Common myeloid progenitor, CD34-positive (primary cell): ENCODE results near the gene HELB.
A peak's percentile ranks its signal among the peaks of the same experiment; 100 is the strongest.

Experiments
- CTCF ChIA-PET: fragments of 350-600 bp; sonication (Branson Sonifier 250); formaldehyde crosslinking; loops from one replicate; lab custom pipeline; 2021; ENCODE audit warnings: antibody characterized with exemption; lab: Charles Lee
- POLR2A ChIA-PET: fragments of 350-600 bp; sonication (Branson Sonifier 250); formaldehyde crosslinking; loops from one replicate; lab custom pipeline; 2021; ENCODE audit warnings: antibody characterized with exemption; lab: Charles Lee
- DNase-seq, 3 donors: peaks; one replicate each; pipeline versions ENCODE4 v3.0.0 to v3.0.0-alpha.2; 2013
- H3K27ac ChIP-seq, 2 experiments: 1 replicate in 1 of 2; 2 replicates in 1 of 2; pipeline ENCODE4 v1.7.0; 2013; ENCODE audit warnings: inconsistent platforms in 2 of 2, low read length in 2 of 2, mild to moderate bottlenecking in 2 of 2, low read depth in 1 of 2, moderate library complexity in 1 of 2; ENCODE audit not compliant: severe bottlenecking in 2 of 2, insufficient read depth in 1 of 2, poor library complexity in 1 of 2
- H3K27me3 ChIP-seq, 5 experiments: replicated peaks in 2 of 5; 1 replicate in 3 of 5; 2 replicates in 2 of 5; pipeline versions ENCODE4 v1.6.1 to v1.7.0; 2013; ENCODE audit warnings: low read length in 4 of 5, mild to moderate bottlenecking in 2 of 5, moderate library complexity in 2 of 5, inconsistent platforms in 1 of 5; ENCODE audit not compliant: insufficient read depth in 5 of 5, control insufficient read depth in 4 of 5
- H3K36me3 ChIP-seq, 4 experiments: 1 replicate in 2 of 4; 2 replicates in 2 of 4; pipeline versions ENCODE4 v1.6.1 to v1.7.0; 2013; ENCODE audit warnings: low read length in 3 of 4, control low read depth in 1 of 4, mild to moderate bottlenecking in 1 of 4; ENCODE audit not compliant: control insufficient read depth in 4 of 4, insufficient read depth in 4 of 4
- H3K4me1 ChIP-seq, 4 experiments: 1 replicate in 3 of 4; 2 replicates in 1 of 4; pipeline versions ENCODE4 v1.6.1 to v1.7.1; 2013; ENCODE audit warnings: low read length in 3 of 4, mild to moderate bottlenecking in 3 of 4, control low read depth in 1 of 4, inconsistent platforms in 1 of 4, moderate library complexity in 1 of 4; ENCODE audit not compliant: control insufficient read depth in 4 of 4, insufficient read depth in 4 of 4; ENCODE audit errors: control extremely low read depth in 1 of 4
- H3K4me3 ChIP-seq, 7 experiments: 1 replicate in 4 of 7; 2 replicates in 3 of 7; pipeline versions ENCODE4 v1.5.1 to v1.7.0; 2013; ENCODE audit warnings: mild to moderate bottlenecking in 7 of 7, low read length in 6 of 7, moderate library complexity in 6 of 7, inconsistent platforms in 2 of 7, low read depth in 2 of 7, control low read depth in 1 of 7; ENCODE audit not compliant: insufficient read depth in 4 of 7, control insufficient read depth in 1 of 7; ENCODE audit errors: extremely low read depth in 1 of 7
- H3K9me3 ChIP-seq, 5 experiments: 1 replicate in 4 of 5; 2 replicates in 1 of 5; pipeline versions ENCODE4 v1.6.1 to v1.7.1; 2013; ENCODE audit warnings: low read length in 4 of 5, mild to moderate bottlenecking in 2 of 5, inconsistent platforms in 1 of 5, low read depth in 1 of 5, moderate library complexity in 1 of 5; ENCODE audit not compliant: control insufficient read depth in 4 of 5, insufficient read depth in 2 of 5; ENCODE audit errors: control extremely low read depth in 1 of 5
- whole genome bisulfite sequencing: methylation state at CpG from one replicate; pipeline ENCODE4 v1.1.5; 2013; ENCODE audit not compliant: insufficient coverage; 5-methylcytosine and 5-hydroxymethylcytosine counted together

Gene HELB

GRCh38 chr12:66269757-66270383 lies 32.4 kb upstream of the HELB start:
- no peaks in the 10 kb centered on the region for H3K36me3 ChIP-seq
- ChIA-PET POLR2A (no interaction called here), CTCF (interaction anchor here (0.8 to 2.4 kb wide), 13 partner anchors 9 to 139 kb away, joined by 3 to 15 read pairs (median 4); no protein-coding TSS in a partner anchor)
- no peak overlapping the region for H3K4me3 ChIP-seq
- no peaks in the 10 kb centered on the region for H3K9me3 ChIP-seq
- H3K27ac ChIP-seq: no peak overlapping the region
- no peaks in the 10 kb centered on the region for H3K27me3 ChIP-seq
- peaks cover 0 to 24% (median 5%) of the 10 kb centered on the region in 4 experiments for H3K4me1 ChIP-seq
- peak; percentile 44 to 61 (median 55) for DNase-seq
- WGBS: 88% methylated on average over 2 of the region's 5 CpGs

GRCh38 chr12:66270613-66271012 lies 31.7 kb upstream of the HELB start:
- Histone ChIP-seq H3K27me3 (no peaks in the 10 kb centered on the region), H3K27ac (no peak overlapping the region), H3K9me3 (no peaks in the 10 kb centered on the region), H3K4me1 (peaks cover 0 to 24% (median 5%) of the 10 kb centered on the region in 4 experiments), H3K36me3 (no peaks in the 10 kb centered on the region), H3K4me3 (no peak overlapping the region)
- WGBS: 86% methylated on average over 1 of the region's 1 CpG
- ChIA-PET POLR2A (no interaction called here), CTCF (interaction anchor here (0.8 to 2.4 kb wide), 12 partner anchors 8 to 138 kb away, joined by 3 to 15 read pairs (median 4); no protein-coding TSS in a partner anchor)
- DNase-seq: no peak

GRCh38 chr12:66272650-66273049 lies 29.6 kb upstream of the HELB start:
- Histone ChIP-seq H3K9me3 (no peaks in the 10 kb centered on the region), H3K4me1 (peaks cover 0 to 22% (median 4%) of the 10 kb centered on the region in 4 experiments), H3K4me3 (no peak overlapping the region), H3K27ac (no peak overlapping the region), H3K27me3 (no peaks in the 10 kb centered on the region), H3K36me3 (no peaks in the 10 kb centered on the region)
- no peak for DNase-seq
- WGBS: 67% methylated on average over 3 of the region's 3 CpGs
- POLR2A ChIA-PET: interaction anchor here (0.6 kb wide), 1 partner anchor 30 kb away, joined by 4 read pairs; the partner anchor contains the start of gene HELB
- CTCF ChIA-PET: interaction anchor here (0.6 to 2.2 kb wide), 3 partner anchors 13 to 415 kb away, joined by 3 to 6 read pairs (median 3); no protein-coding TSS in a partner anchor

- H3K27ac ChIP-seq: no peak overlapping the region
- POLR2A ChIA-PET: interaction anchor here (0.6 kb wide), 1 partner anchor 29 kb away, joined by 4 read pairs; the partner anchor contains the start of gene HELB
- H3K36me3 ChIP-seq: no peaks in the 10 kb centered on the region
- peaks cover 0 to 22% (median 4%) of the 10 kb centered on the region in 4 experiments for H3K4me1 ChIP-seq
- CTCF ChIA-PET: interaction anchor here (0.6 kb wide), 1 partner anchor 414 kb away, joined by 3 read pairs; no protein-coding TSS in a partner anchor
- H3K9me3 ChIP-seq: no peaks in the 10 kb centered on the region
- no peak for DNase-seq
- no CpG with 5 or more reads among the region's 1 CpG for WGBS
- H3K4me3 ChIP-seq: no peak overlapping the region
- H3K27me3 ChIP-seq: no peaks in the 10 kb centered on the region
Measured at GRCh38 chr12:66273147-66273546, 29.1 kb upstream of the HELB start.

- CTCF ChIA-PET: interaction anchor here (1.5 kb wide), 1 partner anchor 9 kb away, joined by 3 read pairs; no protein-coding TSS in a partner anchor
- POLR2A ChIA-PET: no interaction called here
- WGBS: no CpG with 5 or more reads among the region's 2 CpGs
Measured at GRCh38 chr12:66275040-66275439, 27.3 kb upstream of the HELB start.

GRCh38 chr12:66279123-66279712 lies 23.1 kb upstream of the HELB start:
- DNase-seq: peak; percentile 46 to 60 (median 54)
- Histone ChIP-seq H3K27me3 (no peaks in the 10 kb centered on the region), H3K9me3 (peaks cover 0 to 3% (median 0%) of the 10 kb centered on the region in 5 experiments), H3K36me3 (no peaks in the 10 kb centered on the region), H3K4me1 (peaks cover 0 to 14% (median 8%) of the 10 kb centered on the region in 4 experiments), H3K4me3 (no peak overlapping the region), H3K27ac (no peak overlapping the region)
- POLR2A ChIA-PET: no interaction called here
- 55% methylated on average over 2 of the region's 3 CpGs for WGBS
- CTCF ChIA-PET: interaction anchor here (0.9 to 3.0 kb wide), 6 partner anchors 10 to 415 kb away, joined by 3 to 15 read pairs (median 6); no protein-coding TSS in a partner anchor

More at GRCh38 chr12:66275040-66275439, 27.3 kb upstream of the HELB start:
- no peaks in the 10 kb centered on the region for H3K9me3 ChIP-seq
- no peak overlapping the region for H3K4me3 ChIP-seq
- no peak overlapping the region for H3K27ac ChIP-seq
- no peak for DNase-seq
- no peaks in the 10 kb centered on the region for H3K27me3 ChIP-seq
- no peaks in the 10 kb centered on the region for H3K36me3 ChIP-seq
- H3K4me1 ChIP-seq: peaks cover 0 to 12% (median 5%) of the 10 kb centered on the region in 4 experiments
